ENCODE results near the gene PEAR1. TPM values are rescaled to one million over a fixed set of nuclear protein-coding genes. Genes with fewer than 3 reads are reported as not detected.

PEAR1 gene
- total and polyA plus RNA-seq, 2 donors (not counting 1 experiment from before 2014, with no cell fraction given), result 0.03 TPM; not detected in 1

DNA sequence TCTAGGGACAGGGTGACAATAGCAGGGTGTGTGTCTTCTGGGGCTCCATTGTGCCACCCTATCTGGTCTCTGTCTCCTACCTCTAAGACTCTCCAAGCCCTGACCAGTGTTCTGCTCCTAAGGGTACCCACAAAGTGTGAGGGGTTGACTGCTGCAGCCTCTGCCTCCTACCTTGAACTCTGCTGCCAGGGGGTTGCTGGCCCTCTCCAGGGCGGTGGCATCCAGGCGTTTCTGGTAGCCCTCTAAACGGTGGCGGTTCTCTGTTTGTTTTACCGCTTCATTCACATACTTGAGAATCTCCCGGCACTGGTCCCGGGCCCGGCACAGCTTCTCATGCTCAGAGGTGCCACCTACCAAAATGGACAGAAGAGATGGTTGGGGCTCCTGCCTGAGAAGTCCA, 51.3 kb downstream of the PEAR1 start:
- no peaks in the 10 kb centered on the region for H3K4me1 Mint-ChIP-seq
- Histone ChIP-seq H3K4me1 (ENCODE audit: control insufficient read depth in 2 of 2, insufficient read depth in 2 of 2, low read length in 2 of 2) (no peaks in the 10 kb centered on the region), H3K27ac (ENCODE audit: low read length in 2 of 2) (no peak overlapping the region), H3K4me2 (replicated peaks; ENCODE audit: low read depth, low read length, poor library complexity, severe bottlenecking) (no peak overlapping the region), H4K20me1 (ENCODE audit: control insufficient read depth, insufficient read depth, low read length, poor library complexity, severe bottlenecking) (no peaks in the 10 kb centered on the region), H3K4me3 (ENCODE audit: control extremely low read depth in 1 of 5, extremely low read depth in 1 of 5, insufficient read depth in 1 of 5, low read depth in 2 of 5, low read length in 4 of 5) (no peak overlapping the region), H2AFZ (ENCODE audit: insufficient read depth, low read depth, low read length, poor library complexity, severe bottlenecking) (no peak overlapping the region), H3K36me3 (replicated peaks in 1 of 2; ENCODE audit: control extremely low read depth in 1 of 2, control insufficient read depth in 1 of 2, extremely low read depth in 1 of 2, insufficient read depth in 2 of 2, low read length in 1 of 2) (peaks cover 0 to 3% of the 10 kb centered on the region in 2 experiments), H3K9me3 (ENCODE audit: control extremely low read depth in 1 of 3, control insufficient read depth in 2 of 3, insufficient read depth in 1 of 3, low read length in 2 of 3) (no peaks in the 10 kb centered on the region), H3K79me2 (ENCODE audit: control insufficient read depth, insufficient read depth, low read length) (no peaks in the 10 kb centered on the region), H3K27me3 (replicated peaks in 1 of 4; ENCODE audit: control extremely low read depth in 1 of 4, control insufficient read depth in 3 of 4, insufficient read depth in 4 of 4, low read length in 3 of 4) (no peaks in the 10 kb centered on the region), H3K9ac (ENCODE audit: low read length) (no peak overlapping the region)
- WGBS (ENCODE audit: insufficient coverage), result 97% methylated on average over 8 of the region's 8 CpGs
- no peak overlapping the region for H3K27ac Mint-ChIP-seq
- DNase-seq (no peak), ATAC-seq (ENCODE audit: low read depth) (no peak)
- TF ChIP-seq, protein P1, sequence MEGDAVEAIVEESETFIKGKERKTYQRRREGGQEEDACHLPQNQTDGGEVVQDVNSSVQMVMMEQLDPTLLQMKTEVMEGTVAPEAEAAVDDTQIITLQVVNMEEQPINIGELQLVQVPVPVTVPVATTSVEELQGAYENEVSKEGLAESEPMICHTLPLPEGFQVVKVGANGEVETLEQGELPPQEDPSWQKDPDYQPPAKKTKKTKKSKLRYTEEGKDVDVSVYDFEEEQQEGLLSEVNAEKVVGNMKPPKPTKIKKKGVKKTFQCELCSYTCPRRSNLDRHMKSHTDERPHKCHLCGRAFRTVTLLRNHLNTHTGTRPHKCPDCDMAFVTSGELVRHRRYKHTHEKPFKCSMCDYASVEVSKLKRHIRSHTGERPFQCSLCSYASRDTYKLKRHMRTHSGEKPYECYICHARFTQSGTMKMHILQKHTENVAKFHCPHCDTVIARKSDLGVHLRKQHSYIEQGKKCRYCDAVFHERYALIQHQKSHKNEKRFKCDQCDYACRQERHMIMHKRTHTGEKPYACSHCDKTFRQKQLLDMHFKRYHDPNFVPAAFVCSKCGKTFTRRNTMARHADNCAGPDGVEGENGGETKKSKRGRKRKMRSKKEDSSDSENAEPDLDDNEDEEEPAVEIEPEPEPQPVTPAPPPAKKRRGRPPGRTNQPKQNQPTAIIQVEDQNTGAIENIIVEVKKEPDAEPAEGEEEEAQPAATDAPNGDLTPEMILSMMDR (IDR thresholded peaks at IDR 0.05), result no peak
- TF ChIP-seq EZH2 (IDR thresholded peaks at IDR 0.05; ENCODE audit: borderline replicate concordance, insufficient read depth, low read depth, low read length, poor library complexity, severe bottlenecking), result no peak
- intact Hi-C loops (cut with micrococcal nuclease), result no loop called here
- ChIA-PET POLR2A (no interaction called here), CTCF (no interaction called here)
- peaks cover 4% of the 10 kb centered on the region for H3K27me3 Mint-ChIP-seq
- no peaks in the 10 kb centered on the region for H3K9me3 Mint-ChIP-seq (ENCODE audit: insufficient read depth)
- H3K4me3 Mint-ChIP-seq, result no peak overlapping the region

DNA sequence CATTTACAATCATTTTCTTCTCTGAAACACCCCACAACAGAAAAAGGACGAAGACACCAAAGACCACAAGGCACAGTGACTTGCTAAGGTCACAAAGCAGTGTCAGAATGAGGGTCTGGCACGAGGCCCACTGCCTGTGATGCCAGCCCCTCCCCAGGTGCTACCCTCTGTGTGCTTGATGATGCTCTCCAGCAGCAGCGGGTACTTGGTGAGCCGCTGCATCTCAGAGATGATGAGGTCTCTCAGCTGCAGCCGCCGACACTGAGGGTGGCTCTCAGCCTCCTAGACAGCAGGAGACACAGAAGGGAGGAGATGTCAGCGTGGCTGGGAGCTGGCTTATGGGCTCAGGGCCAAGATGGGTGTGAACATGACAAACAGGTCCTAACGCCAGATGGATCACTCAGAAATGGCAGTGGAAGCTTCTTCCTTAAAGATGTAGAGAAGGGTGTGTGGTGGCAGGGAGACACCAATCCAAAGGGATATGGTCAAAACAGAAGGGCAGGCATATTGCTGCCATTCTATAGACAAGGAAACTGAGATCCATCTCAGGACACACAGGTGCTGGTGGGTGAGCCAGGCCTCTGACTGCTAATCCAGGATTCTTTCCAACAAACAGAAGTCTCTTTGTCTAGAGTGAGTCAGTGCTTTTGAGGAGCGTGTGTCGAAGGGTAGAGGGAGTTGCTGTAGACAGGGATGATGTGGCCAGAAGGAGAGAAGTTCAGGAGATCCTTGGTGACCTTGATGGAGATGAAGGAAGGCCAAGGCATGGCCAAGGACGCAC, 52.6 kb downstream of the PEAR1 start:
- Histone ChIP-seq H3K4me3 (ENCODE audit: control extremely low read depth in 1 of 5, extremely low read depth in 1 of 5, insufficient read depth in 1 of 5, low read depth in 2 of 5, low read length in 4 of 5) (no peak overlapping the region), H3K27ac (ENCODE audit: low read length in 2 of 2) (no peak overlapping the region), H2AFZ (ENCODE audit: insufficient read depth, low read depth, low read length, poor library complexity, severe bottlenecking) (no peak overlapping the region), H3K79me2 (ENCODE audit: control insufficient read depth, insufficient read depth, low read length) (no peaks in the 10 kb centered on the region), H3K27me3 (replicated peaks in 1 of 4; ENCODE audit: control extremely low read depth in 1 of 4, control insufficient read depth in 3 of 4, insufficient read depth in 4 of 4, low read length in 3 of 4) (no peaks in the 10 kb centered on the region), H3K4me1 (ENCODE audit: control insufficient read depth in 2 of 2, insufficient read depth in 2 of 2, low read length in 2 of 2) (no peaks in the 10 kb centered on the region), H3K4me2 (replicated peaks; ENCODE audit: low read depth, low read length, poor library complexity, severe bottlenecking) (no peak overlapping the region), H4K20me1 (ENCODE audit: control insufficient read depth, insufficient read depth, low read length, poor library complexity, severe bottlenecking) (no peaks in the 10 kb centered on the region), H3K36me3 (replicated peaks in 1 of 2; ENCODE audit: control extremely low read depth in 1 of 2, control insufficient read depth in 1 of 2, extremely low read depth in 1 of 2, insufficient read depth in 2 of 2, low read length in 1 of 2) (peaks cover 0 to 3% of the 10 kb centered on the region in 2 experiments), H3K9me3 (ENCODE audit: control extremely low read depth in 1 of 3, control insufficient read depth in 2 of 3, insufficient read depth in 1 of 3, low read length in 2 of 3) (no peaks in the 10 kb centered on the region), H3K9ac (ENCODE audit: low read length) (no peak overlapping the region)
- CTCF ChIA-PET, result no interaction called here
- POLR2A ChIA-PET, result no interaction called here
- no peak for DNase-seq
- Mint-ChIP-seq H3K27ac (no peak overlapping the region), H3K4me1 (no peaks in the 10 kb centered on the region), H3K4me3 (no peak overlapping the region), H3K9me3 (ENCODE audit: insufficient read depth) (no peaks in the 10 kb centered on the region), H3K27me3 (peaks cover 4% of the 10 kb centered on the region)
- WGBS (ENCODE audit: insufficient coverage), result 89% methylated on average over 11 of the region's 11 CpGs
- intact Hi-C loops (cut with micrococcal nuclease), result loop anchor here (2.0 kb wide), 1 partner anchor 21 kb away; no protein-coding TSS in a partner anchor
- ATAC-seq (ENCODE audit: low read depth), result no peak
- TF ChIP-seq, protein P1 (IDR thresholded peaks at IDR 0.05), result no peak
- no peak for TF ChIP-seq EZH2 (IDR thresholded peaks at IDR 0.05; ENCODE audit: borderline replicate concordance, insufficient read depth, low read depth, low read length, poor library complexity, severe bottlenecking)

Measured in B cell (primary cell).